ENCODE data around the gene LRRC57.

DNA sequence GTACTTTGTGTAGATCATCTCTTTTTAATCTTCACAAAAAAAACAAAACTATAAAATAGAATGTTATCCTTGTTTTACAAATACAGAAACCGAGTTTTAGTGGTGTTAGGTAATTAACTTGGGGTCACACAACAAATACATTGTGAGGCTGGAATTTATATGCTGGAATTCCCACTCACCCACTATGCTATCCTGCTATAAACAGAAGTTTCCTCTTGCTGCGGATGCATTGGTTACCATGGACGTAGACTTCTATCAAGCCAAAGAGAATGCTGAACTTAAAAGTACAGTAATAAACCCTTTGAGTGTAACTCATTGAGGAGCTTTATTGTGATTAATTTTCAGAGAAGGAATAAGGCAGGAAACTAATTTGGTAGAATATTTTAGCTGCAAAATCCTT lies 44.0 kb downstream of the LRRC57 start:
- TF ChIP-seq EZH2 (IDR thresholded peaks at IDR 0.05; ENCODE audit: insufficient read depth, poor library complexity, severe bottlenecking) (no peak), EZH2phosphoT487 (IDR thresholded peaks at IDR 0.05; ENCODE audit: insufficient read depth, low read depth) (no peak)

Measured in GM23248 (cell line).